Skeletal muscle satellite cell (primary cell): Measurements from ENCODE around the gene NMNAT2.

Experiments used
- H3K27me3 ChIP-seq: 2 replicates; pipeline ENCODE4 v1.7.0; 2013; ENCODE audit warnings: low read length; ENCODE audit not compliant: control insufficient read depth, insufficient read depth
- H3K36me3 ChIP-seq: 2 replicates; pipeline ENCODE4 v1.7.0; 2013; ENCODE audit warnings: mild to moderate bottlenecking, control low read depth, low read length; ENCODE audit not compliant: insufficient read depth
- H3K4me1 ChIP-seq: 2 replicates; pipeline ENCODE4 v1.7.0; 2013; ENCODE audit warnings: low read length; ENCODE audit not compliant: control insufficient read depth, insufficient read depth
- H3K4me2 ChIP-seq: 2 replicates; pipeline ENCODE4 v1.7.0; 2013; ENCODE audit warnings: mild to moderate bottlenecking, low read length
- H3K4me3 ChIP-seq: 2 replicates; pipeline ENCODE4 v1.7.0; 2013; ENCODE audit warnings: low read length
- H3K9ac ChIP-seq: 2 replicates; pipeline ENCODE4 v1.7.0; 2013; ENCODE audit warnings: mild to moderate bottlenecking, low read depth, low read length, moderate library complexity
- H3K9me3 ChIP-seq: replicated peaks from 2 replicates; pipeline ENCODE4 v1.7.0; 2013; ENCODE audit warnings: mild to moderate bottlenecking, control low read depth, low read length

NMNAT2 gene

GRCh38 chr1:183273300-183273699 lies 144.9 kb downstream of the NMNAT2 start:
- Histone ChIP-seq H3K27me3 (no peaks in the 10 kb centered on the region), H3K9me3 (no peaks in the 10 kb centered on the region), H3K36me3 (no peaks in the 10 kb centered on the region), H3K4me3 (no peak overlapping the region), H3K9ac (peak overlapping the region; percentile 78), H3K4me1 (peaks cover 46% of the 10 kb centered on the region), H3K4me2 (no peak overlapping the region)

- Histone ChIP-seq H3K9ac (peak overlapping the region; percentile 78), H3K36me3 (no peaks in the 10 kb centered on the region), H3K4me3 (no peak overlapping the region), H3K27me3 (no peaks in the 10 kb centered on the region), H3K9me3 (no peaks in the 10 kb centered on the region), H3K4me1 (peaks cover 49% of the 10 kb centered on the region), H3K4me2 (peak overlapping the region; percentile 20)
Observed at GRCh38 chr1:183272390-183272848, 145.8 kb downstream of the NMNAT2 start.

GRCh38 chr1:183270541-183271141 lies 147.5 kb downstream of the NMNAT2 start:
- peak overlapping the region; percentile 62 for H3K9ac ChIP-seq
- H3K9me3 ChIP-seq = no peaks in the 10 kb centered on the region
- peak overlapping the region; percentile 15 for H3K4me2 ChIP-seq
- H3K4me1 ChIP-seq = peaks cover 51% of the 10 kb centered on the region
- no peaks in the 10 kb centered on the region for H3K27me3 ChIP-seq
- no peaks in the 10 kb centered on the region for H3K36me3 ChIP-seq
- peak overlapping the region; percentile 38 for H3K4me3 ChIP-seq

GRCh38 chr1:183267646-183268431 lies 150.3 kb downstream of the NMNAT2 start:
- peaks cover 43% of the 10 kb centered on the region for H3K4me1 ChIP-seq
- H3K4me2 ChIP-seq = peak overlapping the region; percentile 21
- H3K9me3 ChIP-seq = no peaks in the 10 kb centered on the region
- no peak overlapping the region for H3K4me3 ChIP-seq
- H3K36me3 ChIP-seq = no peaks in the 10 kb centered on the region
- H3K9ac ChIP-seq = peak overlapping the region; percentile 43
- H3K27me3 ChIP-seq = no peaks in the 10 kb centered on the region

GRCh38 chr1:183263886-183264602 lies 154.1 kb downstream of the NMNAT2 start:
- no peaks in the 10 kb centered on the region for H3K36me3 ChIP-seq
- H3K4me1 ChIP-seq = peaks cover 17% of the 10 kb centered on the region
- H3K4me3 ChIP-seq = no peak overlapping the region
- H3K4me2 ChIP-seq = no peak overlapping the region
- H3K9me3 ChIP-seq = no peaks in the 10 kb centered on the region
- no peaks in the 10 kb centered on the region for H3K27me3 ChIP-seq
- no peak overlapping the region for H3K9ac ChIP-seq

- no peaks in the 10 kb centered on the region for H3K36me3 ChIP-seq
- H3K9ac ChIP-seq = no peak overlapping the region
- no peak overlapping the region for H3K4me2 ChIP-seq
- H3K27me3 ChIP-seq = peaks cover 3% of the 10 kb centered on the region
- H3K4me3 ChIP-seq = no peak overlapping the region
- H3K4me1 ChIP-seq = peaks cover 5% of the 10 kb centered on the region
- H3K9me3 ChIP-seq = no peaks in the 10 kb centered on the region
Observed at GRCh38 chr1:183262628-183263200, 155.5 kb downstream of the NMNAT2 start.

- Histone ChIP-seq H3K27me3 (peaks cover 3% of the 10 kb centered on the region), H3K9ac (no peak overlapping the region), H3K4me2 (no peak overlapping the region), H3K4me1 (no peaks in the 10 kb centered on the region), H3K9me3 (peaks cover 4% of the 10 kb centered on the region), H3K36me3 (no peaks in the 10 kb centered on the region), H3K4me3 (no peak overlapping the region)
Observed at GRCh38 chr1:183259924-183260323, 158.3 kb downstream of the NMNAT2 start.

- H3K4me1 ChIP-seq = no peaks in the 10 kb centered on the region
- no peak overlapping the region for H3K4me2 ChIP-seq
Observed at GRCh38 chr1:183255073-183255472, 163.1 kb downstream of the NMNAT2 start.

GRCh38 chr1:183251959-183252450 lies 166.2 kb downstream of the NMNAT2 start:
- Histone ChIP-seq H3K4me1 (no peaks in the 10 kb centered on the region), H3K27me3 (no peaks in the 10 kb centered on the region), H3K4me2 (no peak overlapping the region), H3K9me3 (peaks cover 4% of the 10 kb centered on the region), H3K9ac (no peak overlapping the region), H3K36me3 (no peaks in the 10 kb centered on the region), H3K4me3 (no peak overlapping the region)

More at GRCh38 chr1:183255073-183255472, 163.1 kb downstream of the NMNAT2 start:
- Histone ChIP-seq H3K27me3 (peaks cover 3% of the 10 kb centered on the region), H3K9me3 (peaks cover 4% of the 10 kb centered on the region), H3K36me3 (no peaks in the 10 kb centered on the region), H3K9ac (no peak overlapping the region), H3K4me3 (no peak overlapping the region)

GRCh38 chr1:183251101-183251958 lies 166.8 kb downstream of the NMNAT2 start:
- no peaks in the 10 kb centered on the region for H3K4me1 ChIP-seq
- H3K36me3 ChIP-seq = no peaks in the 10 kb centered on the region
- H3K9ac ChIP-seq = no peak overlapping the region
- H3K9me3 ChIP-seq = peaks cover 4% of the 10 kb centered on the region
- H3K4me3 ChIP-seq = no peak overlapping the region
- no peak overlapping the region for H3K4me2 ChIP-seq
- no peaks in the 10 kb centered on the region for H3K27me3 ChIP-seq
